Measurements from ENCODE around the gene AASDH. TPM values are rescaled to one million over a fixed set of nuclear protein-coding genes. Genes with fewer than 3 reads are reported as not detected.

Gene AASDH
- total and polyA plus RNA-seq, 2 of the 13 experiments (the other 11 are each of a cell fraction or from before 2014, with no cell fraction given) = 12.6 to 14.1 TPM

- FAIRE-seq (no peak), DNase-seq (ENCODE audit: low spot score) (peak; percentile 72), ATAC-seq (peak; percentile 95)
- no peaks in the 10 kb centered on the region for H3K9me3 ChIP-seq (ENCODE audit: low read length)
- 66% methylated on average over 4 of the region's 4 CpGs for WGBS (ENCODE audit: low lambda C conversion rate)
- intact Hi-C loops (cut with micrococcal nuclease; ENCODE audit: unreplicated experiment) (no loop called here), in situ Hi-C loops (cut with HindIII; ENCODE audit: extremely low pct_ligation_motif_present, low pct_unique_long_range_greater_than_20kb) (no loop called here)
- H3K79me2 ChIP-seq (ENCODE audit: insufficient read depth, low read length) = peaks cover 71% of the 10 kb centered on the region
- no TSS peak for BruUV-seq (replicated peaks)
- no peaks in the 10 kb centered on the region for H4K20me1 ChIP-seq (ENCODE audit: insufficient read depth, low read length)
- POLR2A ChIA-PET = interaction anchor here (1.1 to 1.8 kb wide), 3 partner anchors 23 to 56 kb away, joined by 4 to 9 read pairs (median 8); partner anchors contain the start of genes AASDH, PAICS and PPAT
- no peak overlapping the region for H2AFZ ChIP-seq (ENCODE audit: low read length)
- H3K9ac ChIP-seq (ENCODE audit: insufficient read depth, low read depth, low read length) = peak overlapping the region; percentile 20; the same call in 1 of the 2 replicates
- H3K4me2 ChIP-seq (ENCODE audit: low read depth, low read length) = peak overlapping the region; percentile 30
- H3K36me3 ChIP-seq (replicated peaks in 1 of 2; ENCODE audit: control insufficient read depth in 1 of 2, insufficient read depth in 2 of 2, low read length in 2 of 2) = peaks cover 7 to 21% of the 10 kb centered on the region in 2 experiments
- CTCF ChIA-PET (ENCODE audit: low intra/inter-chr PET ratio, low total read pairs) = no interaction called here
- H3K4me3 ChIP-seq (replicated peaks in 1 of 3; ENCODE audit: insufficient read depth in 1 of 3, low read depth in 2 of 3, low read length in 3 of 3) = no peak overlapping the region
- peaks cover 24% of the 10 kb centered on the region for H3K4me1 ChIP-seq (ENCODE audit: insufficient read depth, low read length)
- peak overlapping the region; percentile 70 for H3K27ac ChIP-seq (ENCODE audit: extremely low read length, insufficient read depth, low read length)
- no peaks in the 10 kb centered on the region for H3K27me3 ChIP-seq (ENCODE audit: control insufficient read depth in 1 of 2, insufficient read depth in 2 of 2, low read length in 2 of 2)
- TF ChIP-seq KAT8 (CRISPR knock-in tag; IDR thresholded peaks at IDR 0.05) = peak; percentile 46; the same call in 1 of the 2 replicates
- no peak for TF ChIP-seq U2AF2 (IDR thresholded peaks at IDR 0.05; ENCODE audit: low read depth, low read length)
- no peak for TF ChIP-seq DR1 (CRISPR knock-in tag; IDR thresholded peaks at IDR 0.05)
- no peak for TF ChIP-seq ZFP82 (CRISPR knock-in tag; IDR thresholded peaks at IDR 0.05; ENCODE audit: borderline replicate concordance)
- peak; percentile 50 for TF ChIP-seq RFX1 (IDR thresholded peaks at IDR 0.05)
- TF ChIP-seq YY1 (IDR thresholded peaks at IDR 0.05; ENCODE audit: insufficient read depth, insufficient replicate concordance, low read depth, low read length) = no peak
- peak; percentile 14; the same call in 1 of the 2 replicates for TF ChIP-seq GABPA (IDR thresholded peaks at IDR 0.05; ENCODE audit: low read depth, low read length)
- peak; percentile 84 for TF ChIP-seq GABPA (CRISPR knock-in tag; IDR thresholded peaks at IDR 0.05; ENCODE audit: low read depth)
- peak; percentile 92 for TF ChIP-seq NR2C2 (CRISPR knock-in tag; IDR thresholded peaks at IDR 0.05; ENCODE audit: borderline replicate concordance)
- TF ChIP-seq SAP130 (CRISPR knock-in tag; IDR thresholded peaks at IDR 0.05; ENCODE audit: low read depth) = peak; percentile 42; the same call in 1 of the 2 replicates
- TF ChIP-seq CSRNP2 (CRISPR knock-in tag; conservative IDR thresholded peaks at IDR 0.05; ENCODE audit: low read depth) = no peak
- TF ChIP-seq ASH2L (IDR thresholded peaks at IDR 0.05; ENCODE audit: insufficient read length, low read depth, low read length) = peak; percentile 30
- TF ChIP-seq FOXK1 (CRISPR knock-in tag; IDR thresholded peaks at IDR 0.05; ENCODE audit: borderline replicate concordance, low read depth) = peak; percentile 29; the same call in 1 of the 2 replicates
- TF ChIP-seq HOMEZ (CRISPR knock-in tag; IDR thresholded peaks at IDR 0.05; ENCODE audit: low read depth) = 0 out of 2 replicates have a peak, but pooled peaks have one; percentile 35
- TF ChIP-seq RFX3 (CRISPR knock-in tag; IDR thresholded peaks at IDR 0.05) = peak; percentile 70
- no peak for TF ChIP-seq ZNF816 (CRISPR knock-in tag; IDR thresholded peaks at IDR 0.05; ENCODE audit: borderline replicate concordance)
- TF ChIP-seq NFIB (CRISPR knock-in tag; IDR thresholded peaks at IDR 0.05; ENCODE audit: borderline replicate concordance) = no peak
- no peak for TF ChIP-seq FOXM1 (CRISPR knock-in tag; IDR thresholded peaks at IDR 0.05)
- no peak for TF ChIP-seq KDM2A (CRISPR knock-in tag; IDR thresholded peaks at IDR 0.05; ENCODE audit: borderline replicate concordance, low read depth)
- TF ChIP-seq ELF4 (CRISPR knock-in tag; IDR thresholded peaks at IDR 0.05; ENCODE audit: borderline replicate concordance) = no peak
- TF ChIP-seq FOXA3 (CRISPR knock-in tag; IDR thresholded peaks at IDR 0.05) = peak; percentile 79
- TF ChIP-seq MYC (CRISPR knock-in tag; IDR thresholded peaks at IDR 0.05; ENCODE audit: borderline replicate concordance) = no peak
- peak; percentile 55 for TF ChIP-seq FOSL2 (CRISPR knock-in tag; IDR thresholded peaks at IDR 0.05)
Measured at GRCh38 chr4:56410247-56411062, 23.2 kb upstream of the AASDH start.

All from HepG2 (cell line).